Erythroblast (primary cell): ENCODE data around the gene MYOCD.

Experiments used
- GATA1 ChIP-seq: IDR thresholded peaks from 2 replicates; pipeline ENCODE4 v1.6.1; 2011; ENCODE audit warnings: low read depth, mild to moderate bottlenecking, control low read depth, low read length, moderate library complexity
- POLR2A ChIP-seq: IDR thresholded peaks from 2 replicates; pipeline ENCODE4 v1.6.1; 2011; ENCODE audit warnings: mild to moderate bottlenecking, low read length

DNA sequence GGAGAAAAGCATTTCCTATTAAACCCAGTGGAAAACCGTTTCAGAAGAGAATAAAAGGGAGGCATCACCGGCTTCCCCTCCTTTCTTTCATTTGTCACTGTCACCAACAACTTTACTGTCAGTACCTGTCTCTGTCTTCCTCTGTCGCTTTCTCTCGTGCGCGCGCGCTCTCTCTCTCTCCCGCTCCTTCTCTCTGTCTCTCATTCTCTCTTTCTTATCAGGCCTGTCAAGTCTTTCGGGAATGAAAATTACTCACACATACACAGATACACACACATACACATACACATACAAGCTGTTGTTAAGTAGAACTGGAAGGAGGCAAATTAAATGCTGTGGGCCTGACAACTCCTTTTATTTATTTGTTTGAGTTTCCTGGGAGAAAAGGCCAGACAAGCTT is 17.6 kb downstream of the MYOCD start:
- TF ChIP-seq POLR2A (no peak), GATA1 (no peak)
